Cardiac fibroblast (primary cell): ENCODE measurements around the gene MKKS.

Experiments used
- DNase-seq, 2 donors: peaks; one replicate each; pipeline versions ENCODE4 v3.0.0 to v3.0.0-alpha.2; 2010; ENCODE audit warnings: low read depth in 2 of 2
- H3K4me3 ChIP-seq, 2 donors: replicated peaks in 1 of 2; 1 replicate in 1 of 2; 2 replicates in 1 of 2; pipeline ENCODE4 v1.5.1; 2011; ENCODE audit warnings: low read depth in 2 of 2, low read length in 2 of 2, mild to moderate bottlenecking in 2 of 2, moderate library complexity in 1 of 2
- TF ChIP-seq, protein P1 (sequence below): IDR thresholded peaks from one replicate; pipeline ENCODE4 v1.5.1; 2011; ENCODE audit warnings: low read depth, mild to moderate bottlenecking, low read length, inconsistent platforms

The MKKS gene

DNA sequence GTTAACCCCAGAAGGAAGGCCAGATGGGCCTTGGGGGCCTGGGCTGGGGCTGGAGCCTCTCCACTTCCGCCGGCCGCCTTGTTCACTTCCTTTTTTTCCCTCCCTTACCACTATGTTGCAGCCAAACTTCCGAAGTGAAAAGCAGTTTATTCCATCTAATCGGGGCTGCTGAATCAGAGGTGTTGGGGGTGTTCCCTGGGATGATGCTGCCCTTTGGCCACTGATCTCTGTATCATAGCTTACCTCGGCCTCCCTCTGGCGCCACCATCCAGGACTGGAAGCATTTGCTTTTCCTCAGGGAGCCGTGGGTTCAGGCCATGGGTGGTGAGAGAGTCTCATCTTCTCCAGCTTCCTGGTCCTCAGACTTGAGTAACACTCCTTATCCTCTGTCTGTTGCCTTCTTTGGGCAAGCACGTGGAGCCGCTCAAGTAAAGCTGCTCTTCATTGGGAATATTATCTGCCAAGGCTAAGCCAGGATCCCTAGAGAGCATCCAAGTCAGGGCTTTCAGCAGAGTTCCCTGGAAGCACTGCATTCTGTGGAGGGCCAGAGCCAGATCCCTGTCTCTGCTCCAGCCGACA lies 40.7 kb upstream of the MKKS start:
- DNase-seq: peak in 1 of 2 donors; percentile 36
- TF ChIP-seq, protein P1, sequence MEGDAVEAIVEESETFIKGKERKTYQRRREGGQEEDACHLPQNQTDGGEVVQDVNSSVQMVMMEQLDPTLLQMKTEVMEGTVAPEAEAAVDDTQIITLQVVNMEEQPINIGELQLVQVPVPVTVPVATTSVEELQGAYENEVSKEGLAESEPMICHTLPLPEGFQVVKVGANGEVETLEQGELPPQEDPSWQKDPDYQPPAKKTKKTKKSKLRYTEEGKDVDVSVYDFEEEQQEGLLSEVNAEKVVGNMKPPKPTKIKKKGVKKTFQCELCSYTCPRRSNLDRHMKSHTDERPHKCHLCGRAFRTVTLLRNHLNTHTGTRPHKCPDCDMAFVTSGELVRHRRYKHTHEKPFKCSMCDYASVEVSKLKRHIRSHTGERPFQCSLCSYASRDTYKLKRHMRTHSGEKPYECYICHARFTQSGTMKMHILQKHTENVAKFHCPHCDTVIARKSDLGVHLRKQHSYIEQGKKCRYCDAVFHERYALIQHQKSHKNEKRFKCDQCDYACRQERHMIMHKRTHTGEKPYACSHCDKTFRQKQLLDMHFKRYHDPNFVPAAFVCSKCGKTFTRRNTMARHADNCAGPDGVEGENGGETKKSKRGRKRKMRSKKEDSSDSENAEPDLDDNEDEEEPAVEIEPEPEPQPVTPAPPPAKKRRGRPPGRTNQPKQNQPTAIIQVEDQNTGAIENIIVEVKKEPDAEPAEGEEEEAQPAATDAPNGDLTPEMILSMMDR: no peak
- H3K4me3 ChIP-seq: no peak overlapping the region

DNA sequence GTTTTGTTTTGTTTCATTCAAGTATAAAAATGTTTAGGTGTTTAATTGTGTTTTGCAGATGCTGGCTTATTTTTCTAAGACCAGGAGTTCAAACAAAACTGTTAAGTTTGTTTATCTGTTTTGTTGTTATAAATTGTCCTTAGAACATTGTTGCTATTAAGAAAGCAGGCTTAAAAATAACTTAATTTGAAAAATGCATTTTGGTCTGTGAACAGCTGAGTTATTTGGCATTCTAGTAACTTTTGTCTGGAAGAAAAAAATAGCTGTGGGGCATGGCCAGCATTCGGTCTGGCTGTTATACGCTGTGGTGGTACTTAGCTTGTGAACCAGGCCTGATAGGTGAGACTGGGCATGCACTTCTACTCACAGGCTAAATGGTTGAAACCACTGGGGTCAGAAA lies 38.8 kb upstream of the MKKS start:
- TF ChIP-seq, protein P1: no peak
- no peak for DNase-seq
- no peak overlapping the region for H3K4me3 ChIP-seq

DNA sequence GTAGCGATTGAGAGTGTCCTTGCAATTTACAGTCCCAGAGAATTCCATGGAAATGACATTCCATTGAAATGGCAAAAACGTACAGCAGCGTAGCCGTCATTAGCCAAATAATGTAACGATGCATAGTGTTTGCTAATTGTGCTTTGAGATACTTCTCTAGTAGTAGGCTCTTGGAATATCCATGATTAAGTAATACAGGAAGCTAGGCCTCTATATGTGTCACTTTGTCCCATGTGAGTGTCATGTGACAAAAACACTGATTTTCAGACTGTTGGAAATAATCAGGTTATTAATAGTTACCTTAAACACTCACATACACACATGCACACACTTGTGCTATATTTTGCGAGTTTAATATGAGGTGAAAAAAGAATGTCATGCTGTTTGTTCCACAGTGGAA lies 36.3 kb upstream of the MKKS start:
- no peak overlapping the region for H3K4me3 ChIP-seq
- TF ChIP-seq, protein P1: no peak
- DNase-seq: no peak

DNA sequence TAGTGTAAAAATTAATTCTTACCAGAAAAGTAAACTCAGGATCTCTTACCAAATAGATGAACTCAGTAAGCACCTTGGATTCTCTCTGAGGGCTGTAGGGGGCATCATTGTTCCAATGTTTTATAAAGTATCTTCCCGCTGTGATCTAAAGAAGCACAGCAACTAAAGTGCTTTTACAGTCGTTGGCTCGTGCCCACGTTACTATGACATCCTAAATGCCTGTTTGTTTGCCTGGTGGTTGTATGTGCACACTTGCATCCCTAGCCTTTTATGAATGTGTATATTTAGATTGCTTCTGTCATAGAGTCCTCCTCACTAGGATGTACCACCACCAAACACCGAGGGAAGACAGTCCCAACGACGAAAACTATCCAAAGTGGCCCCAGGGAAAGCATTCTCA lies 35.6 kb upstream of the MKKS start:
- no peak overlapping the region for H3K4me3 ChIP-seq
- peak; percentile 94 to 95 for DNase-seq
- TF ChIP-seq, protein P1: peak; percentile 66

DNA sequence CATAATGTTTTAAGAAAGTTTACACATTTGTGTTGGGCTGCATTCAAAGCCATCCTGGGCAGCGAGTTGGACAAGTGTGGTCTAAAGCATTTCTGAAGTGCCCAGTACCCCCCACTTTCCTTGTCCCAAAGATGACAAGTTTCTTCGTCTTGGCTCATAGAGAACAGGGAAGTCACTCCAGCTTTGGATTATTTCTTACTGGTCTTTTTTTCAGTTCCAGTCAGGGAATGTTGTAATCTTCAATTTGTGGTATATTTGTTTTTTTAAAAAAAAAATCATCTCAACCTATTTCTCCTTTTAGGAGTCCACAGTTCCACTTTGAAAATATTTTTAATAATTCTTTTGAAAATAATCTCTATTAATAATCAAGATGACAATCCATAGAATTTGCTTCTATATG lies 35.0 kb upstream of the MKKS start:
- no peak for DNase-seq
- TF ChIP-seq, protein P1: no peak
- no peak overlapping the region for H3K4me3 ChIP-seq

DNA sequence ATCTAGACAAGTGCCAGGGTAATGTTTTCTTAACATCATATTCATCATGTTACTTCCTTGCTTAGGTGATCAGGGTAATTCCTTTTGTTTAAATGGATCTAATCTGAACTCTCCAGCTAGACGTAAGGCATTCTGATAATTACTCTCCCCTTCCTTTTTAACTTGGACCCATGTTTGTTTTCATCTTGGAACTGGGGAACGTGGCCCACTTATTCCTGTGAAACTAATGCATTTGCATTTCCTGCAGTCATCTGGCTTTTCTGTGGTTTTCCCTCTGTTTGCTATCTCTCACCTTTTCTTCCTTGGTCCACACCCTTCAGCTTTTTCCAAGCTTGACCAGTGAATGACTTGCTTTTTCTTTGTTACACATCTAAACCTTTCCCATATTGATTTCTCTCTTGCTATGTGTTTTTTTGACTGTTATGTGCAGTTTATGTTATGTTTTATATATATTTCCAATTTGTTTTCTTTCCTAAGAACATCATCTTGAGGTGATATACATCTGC lies 34.4 kb upstream of the MKKS start:
- TF ChIP-seq, protein P1: no peak
- no peak for DNase-seq
- no peak overlapping the region for H3K4me3 ChIP-seq
